ENCODE results near the gene JPT2.

JPT2 gene

DNA sequence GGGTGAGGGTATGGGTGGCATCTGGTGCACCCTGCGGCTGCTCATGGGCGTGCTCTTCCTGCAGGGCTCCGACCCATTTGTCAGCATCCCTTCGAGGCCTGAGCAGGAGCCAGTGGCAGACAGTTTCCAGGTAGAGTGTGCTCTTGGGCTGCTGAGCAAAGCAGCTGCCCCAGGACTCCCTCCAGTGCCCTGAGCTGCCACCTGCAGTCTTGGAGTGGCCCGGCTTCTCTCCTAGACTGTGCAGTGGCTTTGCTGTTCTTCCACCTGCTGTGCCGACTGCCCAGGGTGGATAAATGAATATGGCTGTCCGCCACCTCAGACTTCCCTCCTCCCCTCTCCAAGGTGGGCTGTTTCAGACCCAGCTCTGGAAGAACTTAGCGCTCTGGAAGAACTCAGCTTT lies 10.8 kb upstream of the JPT2 start:
- H3K79me2 ChIP-seq (ENCODE audit: control insufficient read depth, insufficient read depth, low read length) = no peaks in the 10 kb centered on the region
- no peak overlapping the region for H4K5ac ChIP-seq (ENCODE audit: low read length)
- no peak for DNase-seq
- no CpG with 5 or more reads among the region's 8 CpGs for WGBS (ENCODE audit: extremely low coverage, insufficient coverage, low lambda C conversion rate)
- H3K4me2 ChIP-seq (ENCODE audit: low read length) = no peak overlapping the region
- no peak overlapping the region for H3K23ac ChIP-seq (ENCODE audit: low read length)
- no peak overlapping the region for H3K4ac ChIP-seq (ENCODE audit: low read depth, low read length)
- no peak overlapping the region for H3K56ac ChIP-seq (ENCODE audit: low read length)
- H3K4me3 ChIP-seq (ENCODE audit: low read length) = no peak overlapping the region
- no peak overlapping the region for H4K8ac ChIP-seq (ENCODE audit: low read depth, low read length)
- no peak overlapping the region for H2BK120ac ChIP-seq (ENCODE audit: low read depth, low read length)
- no peak overlapping the region for H3K18ac ChIP-seq (ENCODE audit: low read length)
- no peak overlapping the region for H3K27ac ChIP-seq (ENCODE audit: low read depth, low read length)
- no peak overlapping the region for H3K9ac ChIP-seq (ENCODE audit: low read length)
- no peak overlapping the region for H2BK5ac ChIP-seq (ENCODE audit: low read length)
- no peak overlapping the region for H2BK15ac ChIP-seq (replicated peaks; ENCODE audit: low read depth)
- peaks cover 23% of the 10 kb centered on the region for H3K36me3 ChIP-seq (ENCODE audit: control insufficient read depth, insufficient read depth, low read length)
- H3K79me1 ChIP-seq (ENCODE audit: low read length) = no peaks in the 10 kb centered on the region
- H3K27me3 ChIP-seq (ENCODE audit: insufficient read depth, low read length, poor library complexity) = no peaks in the 10 kb centered on the region
- H2AK5ac ChIP-seq (ENCODE audit: low read length) = no peak overlapping the region
- H3K4me1 ChIP-seq (ENCODE audit: control insufficient read depth, low read depth, low read length) = no peaks in the 10 kb centered on the region

- no peak for DNase-seq
- Histone ChIP-seq H3K9ac (ENCODE audit: low read length) (no peak overlapping the region), H3K4me1 (ENCODE audit: control insufficient read depth, low read depth, low read length) (no peaks in the 10 kb centered on the region), H4K8ac (ENCODE audit: low read depth, low read length) (no peak overlapping the region), H3K27me3 (ENCODE audit: insufficient read depth, low read length, poor library complexity) (no peaks in the 10 kb centered on the region), H3K79me2 (ENCODE audit: control insufficient read depth, insufficient read depth, low read length) (no peaks in the 10 kb centered on the region), H3K18ac (ENCODE audit: low read length) (no peak overlapping the region), H3K4ac (ENCODE audit: low read depth, low read length) (no peak overlapping the region), H2BK5ac (ENCODE audit: low read length) (no peak overlapping the region), H3K56ac (ENCODE audit: low read length) (no peak overlapping the region), H2BK120ac (ENCODE audit: low read depth, low read length) (no peak overlapping the region), H3K4me3 (ENCODE audit: low read length) (no peak overlapping the region), H3K79me1 (ENCODE audit: low read length) (no peaks in the 10 kb centered on the region), H4K5ac (ENCODE audit: low read length) (no peak overlapping the region), H2BK15ac (replicated peaks; ENCODE audit: low read depth) (no peak overlapping the region), H3K23ac (ENCODE audit: low read length) (no peak overlapping the region), H3K36me3 (ENCODE audit: control insufficient read depth, insufficient read depth, low read length) (peaks cover 21% of the 10 kb centered on the region), H3K27ac (ENCODE audit: low read depth, low read length) (no peak overlapping the region), H2AK5ac (ENCODE audit: low read length) (no peak overlapping the region), H3K4me2 (ENCODE audit: low read length) (no peak overlapping the region)
- WGBS (ENCODE audit: extremely low coverage, insufficient coverage, low lambda C conversion rate) = no CpG with 5 or more reads among the region's 14 CpGs
Observed at GRCh38 chr16:1667916-1668315, 10.2 kb upstream of the JPT2 start.

DNA sequence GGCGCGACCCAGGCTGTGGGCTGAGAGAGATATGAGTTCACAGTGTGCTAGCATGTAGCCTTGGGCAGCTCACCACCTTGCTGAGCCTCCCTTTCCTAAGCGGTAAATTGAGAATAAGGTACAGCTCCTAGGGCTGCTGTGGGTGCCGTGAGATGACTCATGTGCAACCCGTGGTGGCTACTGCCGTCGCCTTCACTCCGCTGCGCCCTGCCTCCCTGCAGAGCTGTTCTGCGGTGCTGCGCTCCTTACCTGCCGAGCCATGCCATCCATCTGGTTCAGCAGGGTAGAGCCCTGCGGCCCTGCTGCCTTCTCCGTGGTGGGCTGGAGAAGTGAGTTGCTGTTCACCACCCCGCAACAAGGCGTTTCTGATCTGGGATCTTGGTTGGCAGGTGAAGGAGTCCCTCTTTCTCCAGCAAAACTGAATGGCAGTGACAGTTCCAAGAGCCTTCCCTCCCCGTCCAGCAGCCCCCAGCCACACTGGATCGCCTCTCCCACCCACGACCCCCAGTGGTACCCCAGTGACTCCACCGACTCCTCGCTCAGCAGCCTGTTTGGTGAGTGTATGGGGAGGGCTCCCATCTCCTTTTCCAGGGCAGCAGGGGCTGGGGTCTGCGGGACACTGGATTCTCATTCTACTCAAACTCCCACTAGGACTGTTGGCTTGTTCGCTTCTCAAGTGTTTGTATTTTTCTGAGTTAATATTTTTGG lies 9.3 kb upstream of the JPT2 start:
- H4K8ac ChIP-seq (ENCODE audit: low read depth, low read length) = no peak overlapping the region
- H2BK5ac ChIP-seq (ENCODE audit: low read length) = no peak overlapping the region
- WGBS (ENCODE audit: extremely low coverage, insufficient coverage, low lambda C conversion rate) = no CpG with 5 or more reads among the region's 23 CpGs
- no peak overlapping the region for H3K9ac ChIP-seq (ENCODE audit: low read length)
- H3K79me2 ChIP-seq (ENCODE audit: control insufficient read depth, insufficient read depth, low read length) = no peaks in the 10 kb centered on the region
- H3K36me3 ChIP-seq (ENCODE audit: control insufficient read depth, insufficient read depth, low read length) = peaks cover 21% of the 10 kb centered on the region
- H3K79me1 ChIP-seq (ENCODE audit: low read length) = no peaks in the 10 kb centered on the region
- H3K18ac ChIP-seq (ENCODE audit: low read length) = no peak overlapping the region
- H3K23ac ChIP-seq (ENCODE audit: low read length) = no peak overlapping the region
- H3K4me1 ChIP-seq (ENCODE audit: control insufficient read depth, low read depth, low read length) = no peaks in the 10 kb centered on the region
- H2BK120ac ChIP-seq (ENCODE audit: low read depth, low read length) = no peak overlapping the region
- H3K4ac ChIP-seq (ENCODE audit: low read depth, low read length) = no peak overlapping the region
- no peak overlapping the region for H2BK15ac ChIP-seq (replicated peaks; ENCODE audit: low read depth)
- no peaks in the 10 kb centered on the region for H3K27me3 ChIP-seq (ENCODE audit: insufficient read depth, low read length, poor library complexity)
- no peak overlapping the region for H2AK5ac ChIP-seq (ENCODE audit: low read length)
- H3K27ac ChIP-seq (ENCODE audit: low read depth, low read length) = no peak overlapping the region
- H3K56ac ChIP-seq (ENCODE audit: low read length) = no peak overlapping the region
- H3K4me3 ChIP-seq (ENCODE audit: low read length) = no peak overlapping the region
- H4K5ac ChIP-seq (ENCODE audit: low read length) = no peak overlapping the region
- DNase-seq = no peak
- H3K4me2 ChIP-seq (ENCODE audit: low read length) = no peak overlapping the region

- peaks cover 23% of the 10 kb centered on the region for H3K36me3 ChIP-seq (ENCODE audit: control insufficient read depth, insufficient read depth, low read length)
- H4K8ac ChIP-seq (ENCODE audit: low read depth, low read length) = no peak overlapping the region
- H3K79me2 ChIP-seq (ENCODE audit: control insufficient read depth, insufficient read depth, low read length) = no peaks in the 10 kb centered on the region
- no peaks in the 10 kb centered on the region for H3K4me1 ChIP-seq (ENCODE audit: control insufficient read depth, low read depth, low read length)
- no peak for DNase-seq
- WGBS (ENCODE audit: extremely low coverage, insufficient coverage, low lambda C conversion rate) = no CpG with 5 or more reads among the region's 7 CpGs
- H2BK120ac ChIP-seq (ENCODE audit: low read depth, low read length) = no peak overlapping the region
- no peak overlapping the region for H3K27ac ChIP-seq (ENCODE audit: low read depth, low read length)
- H3K79me1 ChIP-seq (ENCODE audit: low read length) = no peaks in the 10 kb centered on the region
- H4K5ac ChIP-seq (ENCODE audit: low read length) = no peak overlapping the region
- H3K4me2 ChIP-seq (ENCODE audit: low read length) = no peak overlapping the region
- H2AK5ac ChIP-seq (ENCODE audit: low read length) = no peak overlapping the region
- H3K4me3 ChIP-seq (ENCODE audit: low read length) = no peak overlapping the region
- H3K4ac ChIP-seq (ENCODE audit: low read depth, low read length) = no peak overlapping the region
- H3K56ac ChIP-seq (ENCODE audit: low read length) = no peak overlapping the region
- H3K18ac ChIP-seq (ENCODE audit: low read length) = no peak overlapping the region
- no peak overlapping the region for H2BK5ac ChIP-seq (ENCODE audit: low read length)
- no peak overlapping the region for H2BK15ac ChIP-seq (replicated peaks; ENCODE audit: low read depth)
- no peak overlapping the region for H3K23ac ChIP-seq (ENCODE audit: low read length)
- H3K27me3 ChIP-seq (ENCODE audit: insufficient read depth, low read length, poor library complexity) = no peaks in the 10 kb centered on the region
- no peak overlapping the region for H3K9ac ChIP-seq (ENCODE audit: low read length)
Observed at GRCh38 chr16:1669698-1670097, 8.4 kb upstream of the JPT2 start.

DNA sequence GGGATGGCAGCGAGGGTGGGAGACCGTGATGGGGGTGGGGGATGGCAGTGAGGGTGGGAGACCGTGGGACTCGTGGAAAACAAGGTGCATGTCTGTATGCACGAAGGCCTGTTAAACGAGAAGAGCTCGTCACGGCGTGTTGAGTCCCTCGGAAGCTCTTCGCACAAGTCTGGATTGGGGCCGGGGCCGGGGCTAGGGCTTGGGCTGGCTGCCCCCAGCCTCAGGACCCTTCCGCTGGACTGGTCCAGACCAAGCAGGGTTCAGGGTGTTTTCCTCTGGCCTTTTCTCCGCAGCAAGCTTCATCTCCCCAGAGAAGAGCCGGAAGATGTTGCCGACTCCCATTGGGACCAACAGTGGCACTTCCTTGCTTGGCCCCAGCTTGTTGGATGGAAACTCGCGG lies 7.7 kb upstream of the JPT2 start:
- no peak for DNase-seq
- Histone ChIP-seq H3K79me1 (ENCODE audit: low read length) (no peaks in the 10 kb centered on the region), H3K27ac (ENCODE audit: low read depth, low read length) (no peak overlapping the region), H3K23ac (ENCODE audit: low read length) (no peak overlapping the region), H4K8ac (ENCODE audit: low read depth, low read length) (no peak overlapping the region), H3K4me3 (ENCODE audit: low read length) (no peak overlapping the region), H4K5ac (ENCODE audit: low read length) (no peak overlapping the region), H2BK120ac (ENCODE audit: low read depth, low read length) (no peak overlapping the region), H3K18ac (ENCODE audit: low read length) (no peak overlapping the region), H3K79me2 (ENCODE audit: control insufficient read depth, insufficient read depth, low read length) (no peaks in the 10 kb centered on the region), H3K56ac (ENCODE audit: low read length) (no peak overlapping the region), H2BK15ac (replicated peaks; ENCODE audit: low read depth) (no peak overlapping the region), H2AK5ac (ENCODE audit: low read length) (no peak overlapping the region), H3K9ac (ENCODE audit: low read length) (no peak overlapping the region), H2BK5ac (ENCODE audit: low read length) (no peak overlapping the region), H3K36me3 (ENCODE audit: control insufficient read depth, insufficient read depth, low read length) (peaks cover 23% of the 10 kb centered on the region), H3K4me1 (ENCODE audit: control insufficient read depth, low read depth, low read length) (no peaks in the 10 kb centered on the region), H3K4ac (ENCODE audit: low read depth, low read length) (no peak overlapping the region), H3K4me2 (ENCODE audit: low read length) (no peak overlapping the region), H3K27me3 (ENCODE audit: insufficient read depth, low read length, poor library complexity) (no peaks in the 10 kb centered on the region)
- WGBS (ENCODE audit: extremely low coverage, insufficient coverage, low lambda C conversion rate) = no CpG with 5 or more reads among the region's 19 CpGs

DNA sequence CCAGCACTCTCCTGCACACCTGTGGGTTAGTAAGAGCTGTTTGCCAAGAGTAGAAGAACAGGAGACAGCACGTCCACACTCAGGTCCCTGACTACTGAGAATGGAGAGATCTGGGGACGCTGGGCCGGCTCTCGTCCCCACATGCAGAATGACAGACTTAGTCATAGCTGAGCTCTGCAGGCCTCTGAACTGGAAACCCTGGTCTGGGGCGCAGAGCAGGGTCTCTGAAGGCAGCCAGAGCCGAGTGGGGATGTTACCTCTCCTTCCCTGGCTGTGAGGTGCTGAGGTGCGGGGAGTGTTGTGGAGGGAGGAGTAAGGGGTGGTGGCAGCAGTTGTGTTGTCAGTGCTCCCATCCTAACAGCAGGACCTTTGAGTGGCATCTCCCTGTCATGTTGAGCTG lies 7.2 kb upstream of the JPT2 start:
- Histone ChIP-seq H3K79me1 (ENCODE audit: low read length) (no peaks in the 10 kb centered on the region), H4K5ac (ENCODE audit: low read length) (no peak overlapping the region), H2BK15ac (replicated peaks; ENCODE audit: low read depth) (no peak overlapping the region), H2AK5ac (ENCODE audit: low read length) (no peak overlapping the region), H3K23ac (ENCODE audit: low read length) (no peak overlapping the region), H2BK120ac (ENCODE audit: low read depth, low read length) (no peak overlapping the region), H3K27ac (ENCODE audit: low read depth, low read length) (no peak overlapping the region), H3K18ac (ENCODE audit: low read length) (no peak overlapping the region), H3K36me3 (ENCODE audit: control insufficient read depth, insufficient read depth, low read length) (peaks cover 24% of the 10 kb centered on the region), H3K4me2 (ENCODE audit: low read length) (no peak overlapping the region), H3K79me2 (ENCODE audit: control insufficient read depth, insufficient read depth, low read length) (no peaks in the 10 kb centered on the region), H3K4me1 (ENCODE audit: control insufficient read depth, low read depth, low read length) (no peaks in the 10 kb centered on the region), H3K56ac (ENCODE audit: low read length) (no peak overlapping the region), H3K9ac (ENCODE audit: low read length) (no peak overlapping the region), H3K4ac (ENCODE audit: low read depth, low read length) (no peak overlapping the region), H2BK5ac (ENCODE audit: low read length) (no peak overlapping the region), H3K4me3 (ENCODE audit: low read length) (no peak overlapping the region), H3K27me3 (ENCODE audit: insufficient read depth, low read length, poor library complexity) (no peaks in the 10 kb centered on the region), H4K8ac (ENCODE audit: low read depth, low read length) (no peak overlapping the region)
- no CpG with 5 or more reads among the region's 7 CpGs for WGBS (ENCODE audit: extremely low coverage, insufficient coverage, low lambda C conversion rate)
- DNase-seq = no peak

Measured in mesendoderm (in vitro differentiated cells).